ENCODE results near the gene SMAGP. TPM values are rescaled to one million over a fixed set of nuclear protein-coding genes. Genes with fewer than 3 reads are reported as not detected.
"Not testable (repeated sequence)": the region's sequence is repeated elsewhere in the genome, so short reads cannot be mapped to it uniquely, and the experiment has no call there.

SMAGP gene
- total RNA-seq, 2 experiments from 2014 or later = 0.96 to 1.4 TPM

GRCh38 chr12:51307655-51308593, 37.7 kb upstream of the SMAGP start:
- TF ChIP-seq CTCF (IDR thresholded peaks at IDR 0.05) = no peak
- H3K4me3 Mint-ChIP-seq = no peak overlapping the region
- H3K9me3 Mint-ChIP-seq = no peaks in the 10 kb centered on the region
- peaks cover 57% of the 10 kb centered on the region for H3K4me1 Mint-ChIP-seq (ENCODE audit: low read depth)
- POLR2A ChIA-PET = interaction anchor here (0.6 kb wide), 1 partner anchor 15 kb away, joined by 3 read pairs; no protein-coding TSS in a partner anchor
- peaks cover 41% of the 10 kb centered on the region for H3K36me3 Mint-ChIP-seq (ENCODE audit: low read depth)
- H3K27me3 Mint-ChIP-seq = no peaks in the 10 kb centered on the region
- CTCF ChIA-PET = interaction anchor here (0.9 to 5.1 kb wide), 3 partner anchors 11 to 33 kb away, joined by 3 to 22 read pairs (median 4); no protein-coding TSS in a partner anchor
- intact Hi-C loops (cut with micrococcal nuclease) = no loop called here
- peak overlapping the region; percentile 15 for H3K27ac Mint-ChIP-seq
- no peak for ATAC-seq
- DNase-seq = no peak

- Mint-ChIP-seq H3K4me3 (no peak overlapping the region), H3K27me3 (no peaks in the 10 kb centered on the region), H3K36me3 (ENCODE audit: low read depth) (peaks cover 36% of the 10 kb centered on the region), H3K27ac (no peak overlapping the region), H3K9me3 (no peaks in the 10 kb centered on the region), H3K4me1 (ENCODE audit: low read depth) (peaks cover 51% of the 10 kb centered on the region)
- no peak for DNase-seq
- no peak for ATAC-seq
- ChIA-PET CTCF (interaction anchor here (5.1 kb wide), 1 partner anchor 35 kb away, joined by 22 read pairs; no protein-coding TSS in a partner anchor), POLR2A (interaction anchor here (1.0 kb wide), 1 partner anchor 14 kb away, joined by 4 read pairs; no protein-coding TSS in a partner anchor)
- TF ChIP-seq CTCF (IDR thresholded peaks at IDR 0.05) = no peak
- intact Hi-C loops (cut with micrococcal nuclease) = no loop called here
Observed at GRCh38 chr12:51306507-51306906, 36.3 kb upstream of the SMAGP start.

- H3K36me3 Mint-ChIP-seq (ENCODE audit: low read depth) = peaks cover 33% of the 10 kb centered on the region
- POLR2A ChIA-PET = interaction anchor here (0.6 kb wide), 1 partner anchor 12 kb away, joined by 3 read pairs; no protein-coding TSS in a partner anchor
Observed at GRCh38 chr12:51300768-51301167, 30.6 kb upstream of the SMAGP start.

GRCh38 chr12:51295651-51296050, 25.4 kb upstream of the SMAGP start:
- Mint-ChIP-seq H3K27me3 (no peaks in the 10 kb centered on the region), H3K36me3 (ENCODE audit: low read depth) (peaks cover 34% of the 10 kb centered on the region), H3K4me3 (no peak overlapping the region), H3K27ac (peak overlapping the region; percentile 63), H3K4me1 (ENCODE audit: low read depth) (peaks cover 18% of the 10 kb centered on the region), H3K9me3 (no peaks in the 10 kb centered on the region)
- intact Hi-C loops (cut with micrococcal nuclease) = no loop called here
- TF ChIP-seq CTCF (IDR thresholded peaks at IDR 0.05) = no peak
- ChIA-PET CTCF (interaction anchor here (0.9 to 1.6 kb wide), 3 partner anchors 13 to 46 kb away, joined by 3 to 5 read pairs (median 3); no protein-coding TSS in a partner anchor), POLR2A (interaction anchor here (1.0 kb wide), 1 partner anchor 21 kb away, joined by 3 read pairs; no protein-coding TSS in a partner anchor)
- ATAC-seq = no peak
- no peak for DNase-seq

More at GRCh38 chr12:51300768-51301167, 30.6 kb upstream of the SMAGP start:
- H3K27ac Mint-ChIP-seq; DNase-seq; H3K9me3 Mint-ChIP-seq; H3K4me1 Mint-ChIP-seq (ENCODE audit: low read depth); H3K27me3 Mint-ChIP-seq; intact Hi-C loops (cut with micrococcal nuclease); H3K4me3 Mint-ChIP-seq; ATAC-seq: not testable (repeated sequence)
- CTCF ChIA-PET = interaction anchor here (1.7 kb wide), 1 partner anchor 41 kb away, joined by 8 read pairs; no protein-coding TSS in a partner anchor

- DNase-seq; H3K4me3 Mint-ChIP-seq; ATAC-seq; intact Hi-C loops (cut with micrococcal nuclease); H3K27me3 Mint-ChIP-seq; H3K9me3 Mint-ChIP-seq: not testable (repeated sequence)
- peak overlapping the region; percentile 76 for H3K27ac Mint-ChIP-seq
- H3K4me1 Mint-ChIP-seq (ENCODE audit: low read depth) = peaks cover 23% of the 10 kb centered on the region
- ChIA-PET CTCF (interaction anchor here (0.8 to 2.5 kb wide), 3 partner anchors 36 to 65 kb away, joined by 3 to 11 read pairs (median 3); no protein-coding TSS in a partner anchor), POLR2A (interaction anchor here (0.9 kb wide), 1 partner anchor 61 kb away, joined by 3 read pairs; no protein-coding TSS in a partner anchor)
- H3K36me3 Mint-ChIP-seq (ENCODE audit: low read depth) = peaks cover 39% of the 10 kb centered on the region
Observed at GRCh38 chr12:51294097-51294496, 23.9 kb upstream of the SMAGP start.
